WTC11 (cell line): ENCODE measurements around the gene AEBP2. TPM values are rescaled to one million over a fixed set of nuclear protein-coding genes. Genes with fewer than 3 reads are reported as not detected.

Experiments
- ATAC-seq: fragments of 200-7000 bp; cut with Tn5 transposase; 2 replicates; pipeline ENCODE4 v1.10.0; 2021; ENCODE audit warnings: mild to moderate bottlenecking, moderate library complexity
- CTCF ChIA-PET: fragments of 300-600 bp; sonication (Branson Sonifier 250); formaldehyde crosslinking; loops from one replicate; lab custom pipeline; 2021; ENCODE audit warnings: antibody characterized with exemption; lab: Charles Lee
- POLR2A ChIA-PET: fragments of 350-600 bp; sonication (Branson Sonifier 250); formaldehyde crosslinking; loops from one replicate; lab custom pipeline; 2021; ENCODE audit warnings: antibody characterized with exemption; lab: Charles Lee
- DNase-seq: peaks from one replicate; pipeline ENCODE4 v3.0.0; 2021; ENCODE audit warnings: low spot score
- H3K27ac Mint-ChIP-seq: 2 replicates; pipeline ENCODE4 v1.8.0; 2021; ENCODE audit warnings: mixed read lengths
- H3K27me3 Mint-ChIP-seq: 2 replicates; pipeline ENCODE4 v1.8.0; 2021; ENCODE audit warnings: low read depth, mild to moderate bottlenecking, moderate library complexity, mixed read lengths
- H3K36me3 Mint-ChIP-seq: 2 replicates; pipeline ENCODE4 v1.8.0; 2021; ENCODE audit warnings: mixed read lengths
- H3K4me1 Mint-ChIP-seq: 2 replicates; pipeline ENCODE4 v1.8.0; 2022; ENCODE audit warnings: mixed read lengths
- H3K4me3 Mint-ChIP-seq: 2 replicates; pipeline ENCODE4 v1.8.0; 2021; ENCODE audit warnings: mild to moderate bottlenecking, moderate library complexity, mixed read lengths
- H3K9me3 Mint-ChIP-seq: 2 replicates; pipeline ENCODE4 v1.8.0; 2021; ENCODE audit warnings: mixed read lengths
- ATF1 ChIP-seq: sonication (generic); formaldehyde crosslinking; IDR thresholded peaks from 2 replicates; pipeline ENCODE4 v1.8.1; 2023; ENCODE audit warnings: mild to moderate bottlenecking, moderate library complexity, missing genetic modification reagents
- ELF4 ChIP-seq: sonication (generic); formaldehyde crosslinking; IDR thresholded peaks from 2 replicates; pipeline ENCODE4 v1.8.1; 2022; ENCODE audit warnings: low read depth, mild to moderate bottlenecking, moderate library complexity, missing genetic modification reagents
- ETV6 ChIP-seq: sonication (generic); formaldehyde crosslinking; IDR thresholded peaks from 2 replicates; pipeline ENCODE4 v1.8.1; 2022; ENCODE audit warnings: mild to moderate bottlenecking, missing genetic modification reagents
- IRF2 ChIP-seq: sonication (generic); formaldehyde crosslinking; IDR thresholded peaks from 2 replicates; pipeline ENCODE4 v1.8.0; 2022; ENCODE audit warnings: low read depth, missing genetic modification reagents, borderline replicate concordance
- JAZF1 ChIP-seq: fragments of 250-450 bp; sonication (Bioruptor Pico); IDR thresholded peaks from 2 replicates; pipeline ENCODE4 v1.9.0; 2021; ENCODE audit warnings: moderate library complexity, mild to moderate bottlenecking, inconsistent platforms
- NFATC4 ChIP-seq: fragments of 250-450 bp; sonication (Bioruptor Pico); IDR thresholded peaks from 2 replicates; pipeline ENCODE4 v1.9.0; 2021; ENCODE audit warnings: mild to moderate bottlenecking
- NFE2L1 ChIP-seq: sonication (generic); formaldehyde crosslinking; IDR thresholded peaks from 2 replicates; pipeline ENCODE4 v1.8.1; 2023; ENCODE audit warnings: missing genetic modification reagents
- PRRX2 ChIP-seq: fragments of 250-450 bp; sonication (Bioruptor Pico); IDR thresholded peaks from 2 replicates; pipeline ENCODE4 v1.8.0; 2021; ENCODE audit warnings: mild to moderate bottlenecking
- TEAD4 ChIP-seq: sonication (generic); formaldehyde crosslinking; IDR thresholded peaks from 2 replicates; pipeline ENCODE4 v1.8.0; 2022; ENCODE audit warnings: mild to moderate bottlenecking, missing genetic modification reagents
- TP53 ChIP-seq: sonication (generic); formaldehyde crosslinking; IDR thresholded peaks from 2 replicates; pipeline ENCODE4 v1.8.1; 2023; ENCODE audit warnings: mild to moderate bottlenecking, missing genetic modification reagents
- ZNF138 ChIP-seq: sonication (generic); formaldehyde crosslinking; conservative IDR thresholded peaks from 2 replicates; pipeline ENCODE4 v1.8.1; 2022; ENCODE audit warnings: mild to moderate bottlenecking, moderate library complexity, missing genetic modification reagents
- ZNF263 ChIP-seq: sonication (generic); formaldehyde crosslinking; IDR thresholded peaks from 2 replicates; pipeline ENCODE4 v1.8.1; 2022; ENCODE audit warnings: low read depth, mild to moderate bottlenecking, moderate library complexity, missing genetic modification reagents
- total RNA-seq: library from RNA; stranded (reverse); gene quantifications from 3 replicates; pipeline ENCODE4 v1.2.3, GENCODE V29; 2021
- TF ChIP-seq, protein P1 (sequence below): sonication (generic); formaldehyde crosslinking; IDR thresholded peaks from 2 replicates; pipeline ENCODE4 v1.8.0; 2022; ENCODE audit warnings: mild to moderate bottlenecking, missing genetic modification reagents
- TF ChIP-seq, protein P2 (sequence below): sonication (generic); formaldehyde crosslinking; IDR thresholded peaks from 2 replicates; pipeline ENCODE4 v1.8.1; 2023; ENCODE audit warnings: mild to moderate bottlenecking, missing genetic modification reagents, moderate library complexity
- TF ChIP-seq, protein P3 (sequence below): sonication (generic); formaldehyde crosslinking; IDR thresholded peaks from 2 replicates; pipeline ENCODE4 v1.8.0; 2023; ENCODE audit warnings: missing genetic modification reagents
- TF ChIP-seq, protein P4 (sequence below): sonication (generic); formaldehyde crosslinking; IDR thresholded peaks from 2 replicates; pipeline ENCODE4 v1.8.1; 2022; ENCODE audit warnings: low read depth, mild to moderate bottlenecking, moderate library complexity, missing genetic modification reagents, borderline replicate concordance
- TF ChIP-seq, protein P5 (sequence below): sonication (generic); formaldehyde crosslinking; conservative IDR thresholded peaks from 2 replicates; pipeline ENCODE4 v1.8.1; 2023; ENCODE audit warnings: mild to moderate bottlenecking, low read depth, missing genetic modification reagents, moderate library complexity
- TF ChIP-seq, protein P6 (sequence below): sonication (generic); formaldehyde crosslinking; IDR thresholded peaks from 2 replicates; pipeline ENCODE4 v1.8.1; 2023; ENCODE audit warnings: mild to moderate bottlenecking, missing genetic modification reagents, moderate library complexity
- TF ChIP-seq, protein P7 (sequence below): sonication (generic); formaldehyde crosslinking; IDR thresholded peaks from 2 replicates; pipeline ENCODE4 v1.8.1; 2022; ENCODE audit warnings: mild to moderate bottlenecking, missing genetic modification reagents, moderate library complexity, borderline replicate concordance
- TF ChIP-seq, protein P8 (sequence below): fragments of 250-450 bp; sonication (Bioruptor Pico); IDR thresholded peaks from 2 replicates; pipeline ENCODE4 v2.1.2; 2022; ENCODE audit warnings: mild to moderate bottlenecking, moderate library complexity

The AEBP2 gene
- total RNA-seq, 1 experiment from 2014 or later, result 65.9 TPM

DNA sequence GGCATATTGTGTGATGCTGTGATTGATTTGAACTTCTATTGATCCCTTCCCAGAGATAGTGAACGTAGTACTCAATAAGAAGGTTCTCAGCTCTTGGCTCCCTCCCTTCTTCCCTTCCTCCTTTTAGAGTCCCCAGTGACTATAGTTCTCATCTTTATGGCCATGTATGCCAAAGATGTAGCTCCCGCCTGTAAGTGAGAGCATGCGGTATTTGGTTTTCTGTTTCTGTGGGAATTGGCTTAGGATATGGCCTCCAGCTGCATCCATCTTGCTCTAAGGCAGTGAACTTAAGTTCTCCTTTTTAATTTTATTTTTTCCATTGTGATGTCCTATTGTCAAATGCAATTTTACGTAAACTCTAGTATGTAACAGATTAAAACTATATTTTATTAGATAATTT is 109.5 kb downstream of the AEBP2 start:
- CTCF ChIA-PET, result no interaction called here
- ATAC-seq, result no peak
- H3K27ac Mint-ChIP-seq, result no peak overlapping the region

More for the DNA sequence above, 109.5 kb downstream of the AEBP2 start:
- no peaks in the 10 kb centered on the region for H3K27me3 Mint-ChIP-seq
- H3K4me3 Mint-ChIP-seq, result no peak overlapping the region
- POLR2A ChIA-PET, result no interaction called here
- TF ChIP-seq ETV6, result no peak
- TF ChIP-seq NFATC4 (CRISPR knock-in tag), result no peak
- TF ChIP-seq, protein P1, sequence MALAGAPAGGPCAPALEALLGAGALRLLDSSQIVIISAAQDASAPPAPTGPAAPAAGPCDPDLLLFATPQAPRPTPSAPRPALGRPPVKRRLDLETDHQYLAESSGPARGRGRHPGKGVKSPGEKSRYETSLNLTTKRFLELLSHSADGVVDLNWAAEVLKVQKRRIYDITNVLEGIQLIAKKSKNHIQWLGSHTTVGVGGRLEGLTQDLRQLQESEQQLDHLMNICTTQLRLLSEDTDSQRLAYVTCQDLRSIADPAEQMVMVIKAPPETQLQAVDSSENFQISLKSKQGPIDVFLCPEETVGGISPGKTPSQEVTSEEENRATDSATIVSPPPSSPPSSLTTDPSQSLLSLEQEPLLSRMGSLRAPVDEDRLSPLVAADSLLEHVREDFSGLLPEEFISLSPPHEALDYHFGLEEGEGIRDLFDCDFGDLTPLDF, result no peak
- no peak for TF ChIP-seq TEAD4 (CRISPR knock-in tag)
- no peak for TF ChIP-seq NFE2L1 (CRISPR knock-in tag)
- TF ChIP-seq, protein P2, sequence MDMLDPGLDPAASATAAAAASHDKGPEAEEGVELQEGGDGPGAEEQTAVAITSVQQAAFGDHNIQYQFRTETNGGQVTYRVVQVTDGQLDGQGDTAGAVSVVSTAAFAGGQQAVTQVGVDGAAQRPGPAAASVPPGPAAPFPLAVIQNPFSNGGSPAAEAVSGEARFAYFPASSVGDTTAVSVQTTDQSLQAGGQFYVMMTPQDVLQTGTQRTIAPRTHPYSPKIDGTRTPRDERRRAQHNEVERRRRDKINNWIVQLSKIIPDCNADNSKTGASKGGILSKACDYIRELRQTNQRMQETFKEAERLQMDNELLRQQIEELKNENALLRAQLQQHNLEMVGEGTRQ (CRISPR knock-in tag), result no peak
- TF ChIP-seq TP53 (CRISPR knock-in tag), result no peak
- TF ChIP-seq, protein P3, sequence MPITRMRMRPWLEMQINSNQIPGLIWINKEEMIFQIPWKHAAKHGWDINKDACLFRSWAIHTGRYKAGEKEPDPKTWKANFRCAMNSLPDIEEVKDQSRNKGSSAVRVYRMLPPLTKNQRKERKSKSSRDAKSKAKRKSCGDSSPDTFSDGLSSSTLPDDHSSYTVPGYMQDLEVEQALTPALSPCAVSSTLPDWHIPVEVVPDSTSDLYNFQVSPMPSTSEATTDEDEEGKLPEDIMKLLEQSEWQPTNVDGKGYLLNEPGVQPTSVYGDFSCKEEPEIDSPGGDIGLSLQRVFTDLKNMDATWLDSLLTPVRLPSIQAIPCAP (CRISPR knock-in tag), result no peak
- TF ChIP-seq, protein P4, sequence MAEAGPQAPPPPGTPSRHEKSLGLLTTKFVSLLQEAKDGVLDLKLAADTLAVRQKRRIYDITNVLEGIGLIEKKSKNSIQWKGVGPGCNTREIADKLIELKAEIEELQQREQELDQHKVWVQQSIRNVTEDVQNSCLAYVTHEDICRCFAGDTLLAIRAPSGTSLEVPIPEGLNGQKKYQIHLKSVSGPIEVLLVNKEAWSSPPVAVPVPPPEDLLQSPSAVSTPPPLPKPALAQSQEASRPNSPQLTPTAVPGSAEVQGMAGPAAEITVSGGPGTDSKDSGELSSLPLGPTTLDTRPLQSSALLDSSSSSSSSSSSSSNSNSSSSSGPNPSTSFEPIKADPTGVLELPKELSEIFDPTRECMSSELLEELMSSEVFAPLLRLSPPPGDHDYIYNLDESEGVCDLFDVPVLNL (CRISPR knock-in tag), result no peak
- TF ChIP-seq, protein P5, sequence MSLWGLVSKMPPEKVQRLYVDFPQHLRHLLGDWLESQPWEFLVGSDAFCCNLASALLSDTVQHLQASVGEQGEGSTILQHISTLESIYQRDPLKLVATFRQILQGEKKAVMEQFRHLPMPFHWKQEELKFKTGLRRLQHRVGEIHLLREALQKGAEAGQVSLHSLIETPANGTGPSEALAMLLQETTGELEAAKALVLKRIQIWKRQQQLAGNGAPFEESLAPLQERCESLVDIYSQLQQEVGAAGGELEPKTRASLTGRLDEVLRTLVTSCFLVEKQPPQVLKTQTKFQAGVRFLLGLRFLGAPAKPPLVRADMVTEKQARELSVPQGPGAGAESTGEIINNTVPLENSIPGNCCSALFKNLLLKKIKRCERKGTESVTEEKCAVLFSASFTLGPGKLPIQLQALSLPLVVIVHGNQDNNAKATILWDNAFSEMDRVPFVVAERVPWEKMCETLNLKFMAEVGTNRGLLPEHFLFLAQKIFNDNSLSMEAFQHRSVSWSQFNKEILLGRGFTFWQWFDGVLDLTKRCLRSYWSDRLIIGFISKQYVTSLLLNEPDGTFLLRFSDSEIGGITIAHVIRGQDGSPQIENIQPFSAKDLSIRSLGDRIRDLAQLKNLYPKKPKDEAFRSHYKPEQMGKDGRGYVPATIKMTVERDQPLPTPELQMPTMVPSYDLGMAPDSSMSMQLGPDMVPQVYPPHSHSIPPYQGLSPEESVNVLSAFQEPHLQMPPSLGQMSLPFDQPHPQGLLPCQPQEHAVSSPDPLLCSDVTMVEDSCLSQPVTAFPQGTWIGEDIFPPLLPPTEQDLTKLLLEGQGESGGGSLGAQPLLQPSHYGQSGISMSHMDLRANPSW (CRISPR knock-in tag), result no peak
- TF ChIP-seq, protein P6, sequence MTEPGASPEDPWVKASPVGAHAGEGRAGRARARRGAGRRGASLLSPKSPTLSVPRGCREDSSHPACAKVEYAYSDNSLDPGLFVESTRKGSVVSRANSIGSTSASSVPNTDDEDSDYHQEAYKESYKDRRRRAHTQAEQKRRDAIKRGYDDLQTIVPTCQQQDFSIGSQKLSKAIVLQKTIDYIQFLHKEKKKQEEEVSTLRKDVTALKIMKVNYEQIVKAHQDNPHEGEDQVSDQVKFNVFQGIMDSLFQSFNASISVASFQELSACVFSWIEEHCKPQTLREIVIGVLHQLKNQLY, result no peak
- TF ChIP-seq, protein P7, sequence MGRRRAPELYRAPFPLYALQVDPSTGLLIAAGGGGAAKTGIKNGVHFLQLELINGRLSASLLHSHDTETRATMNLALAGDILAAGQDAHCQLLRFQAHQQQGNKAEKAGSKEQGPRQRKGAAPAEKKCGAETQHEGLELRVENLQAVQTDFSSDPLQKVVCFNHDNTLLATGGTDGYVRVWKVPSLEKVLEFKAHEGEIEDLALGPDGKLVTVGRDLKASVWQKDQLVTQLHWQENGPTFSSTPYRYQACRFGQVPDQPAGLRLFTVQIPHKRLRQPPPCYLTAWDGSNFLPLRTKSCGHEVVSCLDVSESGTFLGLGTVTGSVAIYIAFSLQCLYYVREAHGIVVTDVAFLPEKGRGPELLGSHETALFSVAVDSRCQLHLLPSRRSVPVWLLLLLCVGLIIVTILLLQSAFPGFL (CRISPR knock-in tag), result no peak
- TF ChIP-seq IRF2 (CRISPR knock-in tag), result no peak
- TF ChIP-seq PRRX2, result no peak
- TF ChIP-seq ZNF138 (CRISPR knock-in tag), result no peak
- no peak for TF ChIP-seq ATF1
- no peak for TF ChIP-seq ELF4
- TF ChIP-seq JAZF1 (CRISPR knock-in tag), result no peak
- TF ChIP-seq ZNF263 (CRISPR knock-in tag), result no peak
- TF ChIP-seq, protein P8, sequence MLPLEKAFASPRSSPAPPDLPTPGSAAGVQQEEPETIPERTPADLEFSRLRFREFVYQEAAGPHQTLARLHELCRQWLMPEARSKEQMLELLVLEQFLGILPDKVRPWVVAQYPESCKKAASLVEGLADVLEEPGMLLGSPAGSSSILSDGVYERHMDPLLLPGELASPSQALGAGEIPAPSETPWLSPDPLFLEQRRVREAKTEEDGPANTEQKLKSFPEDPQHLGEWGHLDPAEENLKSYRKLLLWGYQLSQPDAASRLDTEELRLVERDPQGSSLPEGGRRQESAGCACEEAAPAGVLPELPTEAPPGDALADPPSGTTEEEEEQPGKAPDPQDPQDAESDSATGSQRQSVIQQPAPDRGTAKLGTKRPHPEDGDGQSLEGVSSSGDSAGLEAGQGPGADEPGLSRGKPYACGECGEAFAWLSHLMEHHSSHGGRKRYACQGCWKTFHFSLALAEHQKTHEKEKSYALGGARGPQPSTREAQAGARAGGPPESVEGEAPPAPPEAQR, result no peak
- TF ChIP-seq, all 79 proteins: peak for 0
- DNase-seq, result no peak
- Mint-ChIP-seq H3K36me3 (no peaks in the 10 kb centered on the region), H3K9me3 (no peaks in the 10 kb centered on the region), H3K4me1 (peaks cover 18% of the 10 kb centered on the region)
